HG03520 (cell line): ENCODE data around the gene EVL.

Experiments used
- ATAC-seq: cut with Tn5 transposase; IDR thresholded peaks from one replicate; pipeline ENCODE4 v1.9.1; 2021; ENCODE audit warnings: mild to moderate bottlenecking, moderate library complexity; ENCODE audit not compliant: unreplicated experiment

EVL gene

GRCh38 chr14:100037353-100037752 lies 27.9 kb upstream of the EVL start:
- ATAC-seq, result no peak

GRCh38 chr14:100038065-100038464 lies 27.2 kb upstream of the EVL start:
- ATAC-seq, result no peak

- ATAC-seq, result no peak
Measured at GRCh38 chr14:100039903-100040302, 25.3 kb upstream of the EVL start.

GRCh38 chr14:100041271-100041670 lies 24.0 kb upstream of the EVL start:
- ATAC-seq, result no peak

GRCh38 chr14:100042286-100042685 lies 22.9 kb upstream of the EVL start:
- ATAC-seq, result no peak

GRCh38 chr14:100045642-100046344 lies 19.4 kb upstream of the EVL start:
- no peak for ATAC-seq

- ATAC-seq, result no peak
Measured at GRCh38 chr14:100047600-100047999, 17.6 kb upstream of the EVL start.

- ATAC-seq, result no peak
Measured at GRCh38 chr14:100048786-100049185, 16.4 kb upstream of the EVL start.

GRCh38 chr14:100049220-100049619 lies 16.0 kb upstream of the EVL start:
- ATAC-seq, result no peak

- ATAC-seq, result no peak
Measured at GRCh38 chr14:100051103-100051502, 14.1 kb upstream of the EVL start.

GRCh38 chr14:100051543-100051942 lies 13.7 kb upstream of the EVL start:
- ATAC-seq, result no peak

- no peak for ATAC-seq
Measured at GRCh38 chr14:100052819-100053218, 12.4 kb upstream of the EVL start.

- no peak for ATAC-seq
Measured at GRCh38 chr14:100054316-100055075, 10.7 kb upstream of the EVL start.

- ATAC-seq, result no peak
Measured at GRCh38 chr14:100056431-100056830, 8.8 kb upstream of the EVL start.

GRCh38 chr14:100056964-100057795 lies 8.0 kb upstream of the EVL start:
- no peak for ATAC-seq

- ATAC-seq, result no peak
Measured at GRCh38 chr14:100058777-100059437, 6.3 kb upstream of the EVL start.

- no peak for ATAC-seq
Measured at GRCh38 chr14:100059438-100059781, 5.8 kb upstream of the EVL start.

GRCh38 chr14:100060760-100061159 lies 4.5 kb upstream of the EVL start:
- ATAC-seq, result no peak

- ATAC-seq, result no peak
Measured at GRCh38 chr14:100062590-100062989, 2.6 kb upstream of the EVL start.

- ATAC-seq, result no peak
Measured at GRCh38 chr14:100063314-100063941, 1.8 kb upstream of the EVL start.
